ENCODE data around the gene GFRA1. TPM values are rescaled to one million over a fixed set of nuclear protein-coding genes. Genes with fewer than 3 reads are reported as not detected.
"Not testable (repeated sequence)": the region's sequence is repeated elsewhere in the genome, so short reads cannot be mapped to it uniquely, and the experiment has no call there.

The GFRA1 gene
- total and polyA plus RNA-seq, 7 experiments from 2014 or later, result not detected

GRCh38 chr10:116041948-116042347 is 231.1 kb downstream of the GFRA1 start:
- Mint-ChIP-seq H3K4me3 (no peak overlapping the region), H3K36me3 (no peaks in the 10 kb centered on the region), H3K4me1 (no peaks in the 10 kb centered on the region), H3K9me3 (peaks cover 0 to 8% (median 4%) of the 10 kb centered on the region in 11 donors), H3K27ac (peak overlapping the region in 1 of 9 donors; percentile 68), H3K27me3 (peaks cover 0 to 7% (median 0%) of the 10 kb centered on the region in 5 donors)
- intact Hi-C loops (cut with micrococcal nuclease), result no loop called here
- DNase-seq (no peak), ATAC-seq (no peak)
- Histone ChIP-seq H3K27ac (ENCODE audit: low read depth, low read length) (no peak overlapping the region), H3K27me3 (ENCODE audit: control insufficient read depth in 2 of 2, insufficient read depth in 2 of 2, low read length in 2 of 2) (no peaks in the 10 kb centered on the region), H3K36me3 (ENCODE audit: control insufficient read depth in 2 of 3, insufficient read depth in 3 of 3, low read length in 3 of 3) (no peaks in the 10 kb centered on the region), H3K4me1 (ENCODE audit: control insufficient read depth in 2 of 2, insufficient read depth in 2 of 2, low read length in 2 of 2) (no peaks in the 10 kb centered on the region), H3K4me3 (ENCODE audit: low read length) (no peak overlapping the region), H3K9me3 (ENCODE audit: control insufficient read depth in 2 of 3, low read length in 3 of 3) (no peaks in the 10 kb centered on the region)
- ChIA-PET POLR2A (no interaction called here), CTCF (no interaction called here)

- Histone ChIP-seq H3K27ac (ENCODE audit: low read depth, low read length) (no peak overlapping the region), H3K36me3 (ENCODE audit: control insufficient read depth in 2 of 3, insufficient read depth in 3 of 3, low read length in 3 of 3) (no peaks in the 10 kb centered on the region), H3K4me1 (ENCODE audit: control insufficient read depth in 2 of 2, insufficient read depth in 2 of 2, low read length in 2 of 2) (no peaks in the 10 kb centered on the region), H3K9me3 (ENCODE audit: control insufficient read depth in 2 of 3, low read length in 3 of 3) (no peaks in the 10 kb centered on the region), H3K27me3 (ENCODE audit: control insufficient read depth in 2 of 2, insufficient read depth in 2 of 2, low read length in 2 of 2) (no peaks in the 10 kb centered on the region), H3K4me3 (ENCODE audit: low read length) (no peak overlapping the region)
- Mint-ChIP-seq H3K27ac (no peak overlapping the region), H3K27me3 (peaks cover 0 to 7% (median 0%) of the 10 kb centered on the region in 5 donors), H3K9me3 (peaks cover 0 to 12% (median 5%) of the 10 kb centered on the region in 11 donors), H3K4me1 (no peaks in the 10 kb centered on the region), H3K36me3 (no peaks in the 10 kb centered on the region), H3K4me3 (no peak overlapping the region)
- POLR2A ChIA-PET, result no interaction called here
- intact Hi-C loops (cut with micrococcal nuclease), result no loop called here
- DNase-seq (no peak), ATAC-seq (no peak)
- CTCF ChIA-PET, result no interaction called here
These were observed 233.4 kb downstream of the GFRA1 start for GRCh38 chr10:116039612-116040011.

- Mint-ChIP-seq H3K9me3 (peaks cover 0 to 22% (median 12%) of the 10 kb centered on the region in 11 donors), H3K27me3 (peaks cover 0 to 7% (median 0%) of the 10 kb centered on the region in 5 donors), H3K27ac (no peak overlapping the region), H3K4me3 (no peak overlapping the region), H3K36me3 (no peaks in the 10 kb centered on the region), H3K4me1 (no peaks in the 10 kb centered on the region)
- no peak for DNase-seq
- Histone ChIP-seq H3K4me1 (ENCODE audit: control insufficient read depth in 2 of 2, insufficient read depth in 2 of 2, low read length in 2 of 2) (no peaks in the 10 kb centered on the region), H3K36me3 (ENCODE audit: control insufficient read depth in 2 of 3, insufficient read depth in 3 of 3, low read length in 3 of 3) (no peaks in the 10 kb centered on the region), H3K4me3 (ENCODE audit: low read length) (no peak overlapping the region), H3K9me3 (ENCODE audit: control insufficient read depth in 2 of 3, low read length in 3 of 3) (no peaks in the 10 kb centered on the region), H3K27me3 (ENCODE audit: control insufficient read depth in 2 of 2, insufficient read depth in 2 of 2, low read length in 2 of 2) (no peaks in the 10 kb centered on the region), H3K27ac (ENCODE audit: low read depth, low read length) (no peak overlapping the region)
- ChIA-PET POLR2A (no interaction called here), CTCF (no interaction called here)
- no peak for ATAC-seq
- intact Hi-C loops (cut with micrococcal nuclease), result no loop called here
These were observed 234.7 kb downstream of the GFRA1 start for GRCh38 chr10:116038259-116038658.

- POLR2A ChIA-PET; intact Hi-C loops (cut with micrococcal nuclease); H3K4me3 Mint-ChIP-seq; H3K4me1 ChIP-seq (ENCODE audit: control insufficient read depth in 2 of 2, insufficient read depth in 2 of 2, low read length in 2 of 2); H3K27me3 ChIP-seq (ENCODE audit: control insufficient read depth in 2 of 2, insufficient read depth in 2 of 2, low read length in 2 of 2); H3K27ac ChIP-seq (ENCODE audit: low read depth, low read length); H3K4me3 ChIP-seq (ENCODE audit: low read length); H3K4me1 Mint-ChIP-seq; DNase-seq; H3K27ac Mint-ChIP-seq; CTCF ChIA-PET; H3K36me3 Mint-ChIP-seq; H3K36me3 ChIP-seq (ENCODE audit: control insufficient read depth in 2 of 3, insufficient read depth in 3 of 3, low read length in 3 of 3); H3K9me3 ChIP-seq (ENCODE audit: control insufficient read depth in 2 of 3, low read length in 3 of 3); H3K27me3 Mint-ChIP-seq; ATAC-seq: not testable (repeated sequence)
- H3K9me3 Mint-ChIP-seq, result peaks cover 0 to 36% (median 15%) of the 10 kb centered on the region in 11 donors
These were observed 237.6 kb downstream of the GFRA1 start for GRCh38 chr10:116035406-116035805.

- no peaks in the 10 kb centered on the region for H3K36me3 ChIP-seq (ENCODE audit: control insufficient read depth in 2 of 3, insufficient read depth in 3 of 3, low read length in 3 of 3)
- Mint-ChIP-seq H3K4me1 (no peaks in the 10 kb centered on the region), H3K4me3 (no peak overlapping the region), H3K27ac (no peak overlapping the region), H3K36me3 (no peaks in the 10 kb centered on the region), H3K9me3 (peaks cover 7 to 32% (median 18%) of the 10 kb centered on the region in 11 donors), H3K27me3 (no peaks in the 10 kb centered on the region)
- H3K27ac ChIP-seq (ENCODE audit: low read depth, low read length), result no peak overlapping the region
- no peaks in the 10 kb centered on the region for H3K27me3 ChIP-seq (ENCODE audit: control insufficient read depth in 2 of 2, insufficient read depth in 2 of 2, low read length in 2 of 2)
- no peak for DNase-seq
- no peak for ATAC-seq
- H3K4me3 ChIP-seq (ENCODE audit: low read length), result no peak overlapping the region
- intact Hi-C loops (cut with micrococcal nuclease), result no loop called here
- ChIA-PET CTCF (no interaction called here), POLR2A (no interaction called here)
- no peaks in the 10 kb centered on the region for H3K4me1 ChIP-seq (ENCODE audit: control insufficient read depth in 2 of 2, insufficient read depth in 2 of 2, low read length in 2 of 2)
- H3K9me3 ChIP-seq (ENCODE audit: control insufficient read depth in 2 of 3, low read length in 3 of 3), result no peaks in the 10 kb centered on the region
These were observed 242.4 kb downstream of the GFRA1 start for GRCh38 chr10:116030576-116030975.

GRCh38 chr10:116029826-116030225 is 243.2 kb downstream of the GFRA1 start:
- Mint-ChIP-seq H3K27me3 (peaks cover 0 to 4% (median 0%) of the 10 kb centered on the region in 5 donors), H3K27ac (no peak overlapping the region), H3K9me3 (peaks cover 7 to 32% (median 17%) of the 10 kb centered on the region in 11 donors), H3K36me3 (no peaks in the 10 kb centered on the region), H3K4me1 (no peaks in the 10 kb centered on the region), H3K4me3 (no peak overlapping the region)
- Histone ChIP-seq H3K27ac (ENCODE audit: low read depth, low read length) (no peak overlapping the region), H3K27me3 (ENCODE audit: control insufficient read depth in 2 of 2, insufficient read depth in 2 of 2, low read length in 2 of 2) (no peaks in the 10 kb centered on the region), H3K4me3 (ENCODE audit: low read length) (no peak overlapping the region), H3K36me3 (ENCODE audit: control insufficient read depth in 2 of 3, insufficient read depth in 3 of 3, low read length in 3 of 3) (no peaks in the 10 kb centered on the region), H3K9me3 (ENCODE audit: control insufficient read depth in 2 of 3, low read length in 3 of 3) (no peaks in the 10 kb centered on the region), H3K4me1 (ENCODE audit: control insufficient read depth in 2 of 2, insufficient read depth in 2 of 2, low read length in 2 of 2) (no peaks in the 10 kb centered on the region)
- ATAC-seq (no peak), DNase-seq (no peak)
- ChIA-PET CTCF (no interaction called here), POLR2A (no interaction called here)
- intact Hi-C loops (cut with micrococcal nuclease), result no loop called here

GRCh38 chr10:116027355-116027754 is 245.7 kb downstream of the GFRA1 start:
- Mint-ChIP-seq H3K27me3 (peaks cover 0 to 4% (median 0%) of the 10 kb centered on the region in 5 donors), H3K4me1 (no peaks in the 10 kb centered on the region), H3K27ac (no peak overlapping the region), H3K4me3 (no peak overlapping the region), H3K9me3 (peaks cover 0 to 16% (median 8%) of the 10 kb centered on the region in 11 donors), H3K36me3 (no peaks in the 10 kb centered on the region)
- intact Hi-C loops (cut with micrococcal nuclease), result no loop called here
- Histone ChIP-seq H3K4me1 (ENCODE audit: control insufficient read depth in 2 of 2, insufficient read depth in 2 of 2, low read length in 2 of 2) (no peaks in the 10 kb centered on the region), H3K27me3 (ENCODE audit: control insufficient read depth in 2 of 2, insufficient read depth in 2 of 2, low read length in 2 of 2) (no peaks in the 10 kb centered on the region), H3K27ac (ENCODE audit: low read depth, low read length) (no peak overlapping the region), H3K36me3 (ENCODE audit: control insufficient read depth in 2 of 3, insufficient read depth in 3 of 3, low read length in 3 of 3) (no peaks in the 10 kb centered on the region), H3K4me3 (ENCODE audit: low read length) (no peak overlapping the region), H3K9me3 (ENCODE audit: control insufficient read depth in 2 of 3, low read length in 3 of 3) (no peaks in the 10 kb centered on the region)
- ATAC-seq, result no peak
- ChIA-PET CTCF (no interaction called here), POLR2A (no interaction called here)
- no peak for DNase-seq
